HL-60/S4 (cell line): ENCODE results near the gene GOLGA8B.
"Not testable (repeated sequence)": the region's sequence is repeated elsewhere in the genome, so short reads cannot be mapped to it uniquely, and the experiment has no call there.

ENCODE experiments used
- in situ Hi-C: fragments of 300-500 bp; cut with MboI; formaldehyde crosslinking; loops from 2 replicates; pipeline ENCODE4 v1.14.3; 2022; ENCODE audit warnings: low sequenced_read_pairs

Gene GOLGA8B

GRCh38 chr15:34569670-34570396 lies 13.6 kb downstream of the GOLGA8B start:
- in situ Hi-C loops, result not testable (repeated sequence)

- in situ Hi-C loops, result not testable (repeated sequence)
Observed at GRCh38 chr15:34567174-34567573, 16.3 kb downstream of the GOLGA8B start.

DNA sequence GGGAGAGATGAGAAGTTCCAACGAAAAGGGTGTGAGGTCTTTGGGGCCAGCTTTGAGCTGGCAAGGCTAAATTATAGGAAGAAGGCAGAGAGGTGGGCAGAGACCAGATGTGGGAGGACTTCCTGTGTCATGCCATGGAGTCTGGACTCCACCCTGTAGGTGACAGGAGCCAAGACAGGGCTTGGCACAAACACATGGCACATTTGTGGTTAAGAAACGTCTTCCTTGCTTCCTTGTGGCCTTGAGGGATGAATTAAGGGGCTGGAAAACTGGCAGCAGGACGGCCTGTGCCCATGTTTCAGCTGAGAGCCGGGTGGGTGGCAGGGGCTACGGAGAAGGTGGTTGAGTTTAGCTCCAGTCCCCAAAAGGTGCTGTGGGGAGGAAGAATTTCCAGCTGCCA lies 18.7 kb downstream of the GOLGA8B start:
- in situ Hi-C loops, result not testable (repeated sequence)

DNA sequence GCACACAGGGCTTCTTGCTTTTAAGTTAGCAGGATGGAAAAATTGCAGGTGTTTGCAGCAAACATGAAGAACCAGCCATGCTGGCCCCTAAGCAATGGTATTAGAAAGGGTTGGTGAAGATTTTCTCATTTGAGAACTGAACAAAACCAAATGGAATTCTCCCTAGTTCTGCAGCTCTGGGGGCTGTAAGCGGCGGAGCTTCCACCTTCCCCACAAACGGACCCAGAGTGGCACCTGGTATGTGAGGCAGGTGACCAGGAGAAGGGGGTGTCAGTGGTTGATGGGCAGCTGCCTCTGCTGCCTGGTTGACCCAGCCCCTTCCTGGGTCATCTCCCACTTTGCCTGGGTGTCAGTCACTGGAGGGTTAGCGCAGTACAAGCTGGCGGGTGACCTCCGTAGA lies 22.6 kb downstream of the GOLGA8B start:
- in situ Hi-C loops, result not testable (repeated sequence)

GRCh38 chr15:34559764-34560163 lies 23.7 kb downstream of the GOLGA8B start:
- in situ Hi-C loops, result not testable (repeated sequence)

DNA sequence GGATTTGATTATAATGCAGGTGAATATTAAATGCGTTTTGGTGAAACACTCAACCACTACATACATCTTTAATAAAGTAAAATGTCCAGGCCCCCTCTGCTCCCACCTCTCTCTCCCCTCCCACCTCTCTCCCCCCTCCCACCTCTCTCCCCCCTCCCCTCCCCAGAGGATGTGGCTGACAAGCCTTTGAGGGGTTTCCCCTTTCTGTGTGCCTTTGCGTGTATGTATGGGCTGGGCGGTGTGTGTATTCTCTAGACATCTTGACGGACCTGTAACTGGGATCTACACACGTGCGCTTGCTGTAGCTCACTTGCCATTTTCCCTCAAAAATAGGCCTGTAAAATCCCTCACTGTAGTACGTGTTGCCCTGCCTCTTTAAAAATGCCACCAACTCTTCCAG lies 28.3 kb downstream of the GOLGA8B start:
- in situ Hi-C loops, result not testable (repeated sequence)

- in situ Hi-C loops, result not testable (repeated sequence)
Observed at GRCh38 chr15:34554716-34555115, 28.7 kb downstream of the GOLGA8B start.

- in situ Hi-C loops, result not testable (repeated sequence)
Observed at GRCh38 chr15:34554126-34554525, 29.3 kb downstream of the GOLGA8B start.

DNA sequence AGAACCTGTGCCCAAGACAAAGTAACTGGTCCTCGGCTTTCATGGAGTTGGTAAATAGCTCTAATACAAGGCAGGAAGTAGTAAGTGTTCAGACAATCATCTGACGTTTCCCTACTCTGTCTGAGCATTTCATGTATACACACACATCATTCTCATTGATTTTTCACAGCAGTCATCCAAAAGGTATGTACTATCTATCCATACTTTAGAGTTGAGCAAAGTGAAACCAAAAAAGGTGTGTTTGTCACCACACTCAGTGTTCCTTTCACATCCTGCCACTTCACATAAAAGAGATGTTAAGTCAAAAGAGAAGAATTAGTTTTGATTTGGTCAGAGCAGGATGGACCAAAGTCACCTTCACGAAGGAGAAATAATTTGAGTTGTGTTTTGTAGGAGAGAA lies 33.3 kb downstream of the GOLGA8B start:
- in situ Hi-C loops, result not testable (repeated sequence)

GRCh38 chr15:34549381-34549809 lies 34.1 kb downstream of the GOLGA8B start:
- in situ Hi-C loops, result not testable (repeated sequence)

DNA sequence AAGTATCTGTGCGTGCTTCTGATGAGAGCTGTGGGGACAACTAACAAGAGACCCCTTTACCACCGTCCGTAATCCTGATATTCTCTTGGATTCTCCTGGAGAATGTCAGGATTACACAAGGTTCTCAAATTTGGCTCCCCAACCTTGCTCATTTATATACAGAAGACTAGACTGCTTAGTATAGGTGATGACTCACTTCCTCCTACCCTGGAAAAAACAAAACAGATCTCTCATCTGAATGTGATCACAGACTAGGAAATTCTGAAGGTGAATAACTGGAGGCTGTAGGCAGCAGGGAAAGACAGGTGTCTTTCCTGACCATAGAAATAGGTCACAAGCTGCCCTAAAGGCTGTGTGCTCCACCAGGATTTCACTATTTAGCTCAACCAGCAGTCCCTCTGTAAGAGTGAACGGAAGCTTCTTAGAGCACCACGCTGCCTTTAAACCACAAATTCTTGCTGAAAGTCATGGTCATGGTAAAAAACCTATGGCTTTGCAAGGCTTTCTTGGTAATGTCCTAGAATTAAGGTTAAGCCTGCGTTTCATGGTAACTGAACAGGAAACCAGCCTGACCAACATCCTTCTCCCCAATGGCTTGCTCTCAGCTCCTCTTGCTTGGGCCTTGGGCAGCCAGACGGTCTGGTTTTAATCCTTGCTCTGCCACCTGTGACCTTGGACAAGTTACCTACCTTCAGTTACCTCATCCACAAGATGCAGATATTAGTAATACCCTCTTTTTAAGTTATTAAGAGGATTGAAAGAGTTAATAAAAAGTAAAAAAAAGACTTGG lies 39.4 kb downstream of the GOLGA8B start:
- in situ Hi-C loops, result not testable (repeated sequence)

GRCh38 chr15:34535857-34536256 lies 47.6 kb downstream of the GOLGA8B start:
- in situ Hi-C loops, result not testable (repeated sequence)
